Panc1 (cell line): Measurements from ENCODE around the gene SH3GLB1. TPM values are rescaled to one million over a fixed set of nuclear protein-coding genes. Genes with fewer than 3 reads are reported as not detected.

Source experiments
- ATAC-seq: fragments of 200-7000 bp; cut with Tn5 transposase; 2 replicates; pipeline ENCODE4 v1.9.1; 2020; ENCODE audit warnings: mild to moderate bottlenecking, moderate library complexity
- BruUV-seq: library from RNA; stranded (reverse); fragments of 400-500 nt; replicated peaks from 2 replicates; lab custom pipeline; 2021; lab: Mats Ljungman, UMichigan
- CTCF ChIA-PET: fragments of 300-600 bp; sonication (Branson Sonifier 250); formaldehyde crosslinking; loops from one replicate; lab custom pipeline; 2022; ENCODE audit warnings: antibody characterized with exemption; lab: Charles Lee
- POLR2A ChIA-PET: fragments of 300-600 bp; sonication (Branson Sonifier 250); formaldehyde crosslinking; loops from one replicate; lab custom pipeline; 2022; ENCODE audit warnings: antibody characterized with exemption; lab: Charles Lee
- DNase-seq: peaks from one replicate; pipeline ENCODE4 v3.0.0-alpha.2; 2010; ENCODE audit warnings: low read depth, low spot score
- H3K27ac ChIP-seq: 2 replicates; pipeline ENCODE4 v1.5.1; 2011; ENCODE audit warnings: mild to moderate bottlenecking, low read length, inconsistent platforms
- H3K27me3 ChIP-seq: fragments of 200-500 bp; sonication (Bioruptor generic); 2 replicates; pipeline ENCODE4 v1.6.0; 2014; ENCODE audit warnings: low read length, inconsistent platforms; ENCODE audit not compliant: control insufficient read depth, insufficient read depth
- H3K36me3 ChIP-seq: fragments of 200-500 bp; sonication (Bioruptor generic); 2 replicates; pipeline ENCODE4 v1.5.1; 2014; ENCODE audit warnings: inconsistent platforms, mild to moderate bottlenecking, low read length, moderate library complexity; ENCODE audit not compliant: control insufficient read depth, insufficient read depth
- H3K4me1 ChIP-seq: 2 replicates; pipeline ENCODE4 v1.5.1; 2011; ENCODE audit warnings: inconsistent platforms, mild to moderate bottlenecking, low read length, moderate library complexity; ENCODE audit not compliant: control insufficient read depth, insufficient read depth
- H3K4me3 ChIP-seq, 2 experiments: 2 replicates each; pipeline ENCODE4 v1.5.1; 2011 to 2012; ENCODE audit warnings: low read depth in 2 of 2, low read length in 2 of 2, mild to moderate bottlenecking in 2 of 2, inconsistent platforms in 1 of 2, moderate library complexity in 1 of 2
- H3K9me3 ChIP-seq: fragments of 200-500 bp; sonication (Bioruptor generic); 2 replicates; pipeline ENCODE4 v1.5.1; 2014; ENCODE audit warnings: low read depth, mild to moderate bottlenecking, inconsistent platforms, low read length, moderate library complexity; ENCODE audit not compliant: control insufficient read depth, insufficient read depth
- POLR2AphosphoS5 ChIP-seq: IDR thresholded peaks from 2 replicates; pipeline ENCODE4 v1.6.1; 2012; ENCODE audit warnings: mild to moderate bottlenecking, low read depth, low read length, moderate library complexity
- SIN3A ChIP-seq: IDR thresholded peaks from 2 replicates; pipeline ENCODE4 v1.6.1; 2012; ENCODE audit warnings: low read depth, mild to moderate bottlenecking, low read length, moderate library complexity, borderline replicate concordance; ENCODE audit not compliant: insufficient read depth
- TCF7L2 ChIP-seq: IDR thresholded peaks from 2 replicates; pipeline ENCODE4 v1.6.1; 2011; ENCODE audit warnings: mild to moderate bottlenecking, low read depth, low read length, inconsistent platforms
- in situ Hi-C: cut with HindIII; loops from 2 replicates; pipeline ENCODE4 v1.10.0; 2016; ENCODE audit warnings: low sequenced_read_pairs, low pct_unique_long_range_greater_than_20kb
- intact Hi-C: fragments of 100-400 bp; cut with micrococcal nuclease; formaldehyde crosslinking; loops from one replicate; pipeline ENCODE4 v1.10.0; 2022; ENCODE audit not compliant: unreplicated experiment
- total RNA-seq: library from RNA; stranded (reverse); gene quantifications from one replicate; pipeline ENCODE4 v1.2.1, GENCODE V29; 2021; ENCODE audit not compliant: unreplicated experiment
- TF ChIP-seq, protein P1 (sequence below), 2 experiments: IDR thresholded peaks; 2 replicates each; pipeline ENCODE4 v1.6.1; 2011 to 2012; ENCODE audit warnings: low read depth in 2 of 2, control low read depth in 1 of 2, low read length in 1 of 2, mild to moderate bottlenecking in 1 of 2, moderate library complexity in 1 of 2; ENCODE audit not compliant: insufficient read depth in 1 of 2
- TF ChIP-seq, protein P2 (sequence below): fragments of 450-650 bp; IDR thresholded peaks from 2 replicates; pipeline ENCODE4 v1.5.1; 2017; ENCODE audit warnings: mild to moderate bottlenecking

The SH3GLB1 gene
- total RNA-seq, 1 experiment from 2014 or later = 94.3 TPM

DNA sequence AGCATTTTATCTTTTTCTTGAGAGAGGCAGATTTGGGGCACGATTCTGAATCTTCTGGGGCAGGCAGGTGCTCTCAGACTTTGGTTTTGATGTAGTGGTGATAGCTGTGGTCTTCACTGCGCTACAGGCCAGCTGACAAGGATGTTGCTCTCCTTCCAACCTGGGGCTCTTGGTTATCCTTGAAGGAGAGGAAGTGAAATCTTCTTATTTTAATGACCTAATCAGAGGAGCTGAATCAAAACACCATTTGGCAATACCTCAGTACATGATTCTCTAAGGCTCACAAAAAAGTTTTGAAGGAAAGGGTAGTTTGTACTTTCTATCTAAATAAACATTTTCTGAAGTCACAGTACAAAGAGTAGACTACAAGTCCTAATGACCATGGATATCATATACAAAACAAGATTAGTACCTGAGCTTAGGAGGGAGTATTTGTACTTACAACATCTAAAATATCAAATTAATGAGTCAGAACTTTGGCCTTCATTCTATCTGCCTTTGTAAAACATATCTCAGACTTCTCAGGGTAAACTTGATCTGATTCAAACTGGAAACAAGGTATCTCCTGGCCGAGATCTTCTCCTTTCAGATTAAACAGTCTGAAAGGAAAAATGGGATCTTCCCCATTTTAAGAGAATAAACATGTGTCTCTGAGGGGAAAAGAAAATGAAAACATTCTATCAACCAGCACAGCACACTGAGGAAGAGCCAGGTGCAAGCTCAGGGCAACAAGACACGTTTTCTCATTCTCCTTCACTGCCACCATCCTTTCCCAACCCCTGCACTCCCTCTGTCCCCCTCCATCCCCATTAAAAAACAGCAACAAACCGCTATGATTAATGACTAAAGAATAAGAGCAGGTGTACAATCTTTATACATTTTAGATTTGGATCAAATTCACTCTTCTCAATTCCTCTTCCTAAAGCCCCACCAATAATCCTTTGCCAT, 69.2 kb downstream of the SH3GLB1 start:
- intact Hi-C loops = no loop called here

DNA sequence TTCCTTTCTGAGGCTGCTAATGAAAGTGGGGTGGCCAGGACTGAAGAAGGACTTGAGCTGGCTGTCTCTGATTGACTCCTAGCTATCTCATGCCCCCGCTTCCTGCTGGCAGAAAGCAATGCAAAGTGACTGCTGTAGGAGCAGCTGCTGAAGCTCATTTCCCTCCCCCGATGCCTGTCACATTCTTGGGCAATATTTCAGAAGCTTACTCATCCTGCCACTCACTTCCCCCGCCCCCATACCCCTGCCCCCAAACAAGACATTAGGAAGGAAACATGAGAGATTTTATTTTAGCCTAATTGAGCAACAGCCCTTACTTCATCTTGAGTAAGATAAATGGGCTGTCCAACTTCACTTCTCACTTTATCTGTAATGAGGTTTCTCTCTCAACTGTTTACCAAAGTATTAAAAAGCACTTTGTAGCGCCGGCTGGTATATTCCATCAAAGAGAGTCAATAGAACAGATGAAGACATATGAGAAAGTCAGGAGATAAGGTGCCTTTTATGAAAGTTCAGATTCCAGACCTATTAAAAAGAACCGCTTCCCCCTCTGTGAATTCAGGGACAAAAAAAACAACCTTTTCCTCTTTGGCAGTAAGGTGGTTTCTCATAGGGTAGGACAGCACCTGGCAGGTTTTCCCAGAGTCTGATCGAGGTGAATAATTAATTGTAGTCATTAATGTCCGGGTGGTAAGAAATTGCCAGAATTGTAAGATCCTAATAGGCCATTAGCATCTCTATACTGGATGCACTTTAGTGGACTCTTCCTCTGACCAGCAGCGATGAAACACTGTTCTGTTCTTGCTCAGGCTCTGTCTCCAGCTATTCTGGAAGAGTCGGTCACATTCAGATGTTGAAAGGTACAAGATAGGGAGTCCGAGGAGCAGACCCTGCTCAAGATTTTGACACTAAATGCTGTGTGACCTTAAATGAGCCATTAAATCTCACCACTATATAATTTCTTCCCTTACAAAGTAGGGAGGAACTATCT, 70.2 kb downstream of the SH3GLB1 start:
- BruUV-seq = no TSS peak
- Histone ChIP-seq H3K36me3 (no peaks in the 10 kb centered on the region), H3K9me3 (no peaks in the 10 kb centered on the region), H3K27me3 (no peaks in the 10 kb centered on the region), H3K4me1 (peaks cover 5% of the 10 kb centered on the region; the same call in 1 of the 2 replicates), H3K4me3 (no peak overlapping the region), H3K27ac (no peak overlapping the region)
- POLR2A ChIA-PET = no interaction called here
- CTCF ChIA-PET = no interaction called here
- TF ChIP-seq, protein P1, sequence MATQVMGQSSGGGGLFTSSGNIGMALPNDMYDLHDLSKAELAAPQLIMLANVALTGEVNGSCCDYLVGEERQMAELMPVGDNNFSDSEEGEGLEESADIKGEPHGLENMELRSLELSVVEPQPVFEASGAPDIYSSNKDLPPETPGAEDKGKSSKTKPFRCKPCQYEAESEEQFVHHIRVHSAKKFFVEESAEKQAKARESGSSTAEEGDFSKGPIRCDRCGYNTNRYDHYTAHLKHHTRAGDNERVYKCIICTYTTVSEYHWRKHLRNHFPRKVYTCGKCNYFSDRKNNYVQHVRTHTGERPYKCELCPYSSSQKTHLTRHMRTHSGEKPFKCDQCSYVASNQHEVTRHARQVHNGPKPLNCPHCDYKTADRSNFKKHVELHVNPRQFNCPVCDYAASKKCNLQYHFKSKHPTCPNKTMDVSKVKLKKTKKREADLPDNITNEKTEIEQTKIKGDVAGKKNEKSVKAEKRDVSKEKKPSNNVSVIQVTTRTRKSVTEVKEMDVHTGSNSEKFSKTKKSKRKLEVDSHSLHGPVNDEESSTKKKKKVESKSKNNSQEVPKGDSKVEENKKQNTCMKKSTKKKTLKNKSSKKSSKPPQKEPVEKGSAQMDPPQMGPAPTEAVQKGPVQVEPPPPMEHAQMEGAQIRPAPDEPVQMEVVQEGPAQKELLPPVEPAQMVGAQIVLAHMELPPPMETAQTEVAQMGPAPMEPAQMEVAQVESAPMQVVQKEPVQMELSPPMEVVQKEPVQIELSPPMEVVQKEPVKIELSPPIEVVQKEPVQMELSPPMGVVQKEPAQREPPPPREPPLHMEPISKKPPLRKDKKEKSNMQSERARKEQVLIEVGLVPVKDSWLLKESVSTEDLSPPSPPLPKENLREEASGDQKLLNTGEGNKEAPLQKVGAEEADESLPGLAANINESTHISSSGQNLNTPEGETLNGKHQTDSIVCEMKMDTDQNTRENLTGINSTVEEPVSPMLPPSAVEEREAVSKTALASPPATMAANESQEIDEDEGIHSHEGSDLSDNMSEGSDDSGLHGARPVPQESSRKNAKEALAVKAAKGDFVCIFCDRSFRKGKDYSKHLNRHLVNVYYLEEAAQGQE (IDR thresholded peaks at IDR 0.05; ENCODE audit: insufficient read depth in 1 of 2, low read depth in 2 of 2, low read length in 1 of 2) = no peak
- TF ChIP-seq POLR2AphosphoS5 (no peak), SIN3A (no peak), TCF7L2 (no peak)
- TF ChIP-seq, protein P2, sequence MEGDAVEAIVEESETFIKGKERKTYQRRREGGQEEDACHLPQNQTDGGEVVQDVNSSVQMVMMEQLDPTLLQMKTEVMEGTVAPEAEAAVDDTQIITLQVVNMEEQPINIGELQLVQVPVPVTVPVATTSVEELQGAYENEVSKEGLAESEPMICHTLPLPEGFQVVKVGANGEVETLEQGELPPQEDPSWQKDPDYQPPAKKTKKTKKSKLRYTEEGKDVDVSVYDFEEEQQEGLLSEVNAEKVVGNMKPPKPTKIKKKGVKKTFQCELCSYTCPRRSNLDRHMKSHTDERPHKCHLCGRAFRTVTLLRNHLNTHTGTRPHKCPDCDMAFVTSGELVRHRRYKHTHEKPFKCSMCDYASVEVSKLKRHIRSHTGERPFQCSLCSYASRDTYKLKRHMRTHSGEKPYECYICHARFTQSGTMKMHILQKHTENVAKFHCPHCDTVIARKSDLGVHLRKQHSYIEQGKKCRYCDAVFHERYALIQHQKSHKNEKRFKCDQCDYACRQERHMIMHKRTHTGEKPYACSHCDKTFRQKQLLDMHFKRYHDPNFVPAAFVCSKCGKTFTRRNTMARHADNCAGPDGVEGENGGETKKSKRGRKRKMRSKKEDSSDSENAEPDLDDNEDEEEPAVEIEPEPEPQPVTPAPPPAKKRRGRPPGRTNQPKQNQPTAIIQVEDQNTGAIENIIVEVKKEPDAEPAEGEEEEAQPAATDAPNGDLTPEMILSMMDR = no peak
- ATAC-seq (peak; percentile 68), DNase-seq (peak; percentile 48)
- intact Hi-C loops = no loop called here
- in situ Hi-C loops = no loop called here

More for the DNA sequence above, 69.2 kb downstream of the SH3GLB1 start:
- Histone ChIP-seq H3K27ac (no peak overlapping the region), H3K9me3 (no peaks in the 10 kb centered on the region), H3K36me3 (no peaks in the 10 kb centered on the region), H3K27me3 (no peaks in the 10 kb centered on the region), H3K4me1 (peaks cover 5% of the 10 kb centered on the region; the same call in 1 of the 2 replicates), H3K4me3 (no peak overlapping the region)
- ChIA-PET POLR2A (no interaction called here), CTCF (no interaction called here)
- ATAC-seq (no peak), DNase-seq (no peak)
- no peak for TF ChIP-seq POLR2AphosphoS5
- TF ChIP-seq SIN3A = no peak
- TF ChIP-seq, protein P1 (IDR thresholded peaks at IDR 0.05; ENCODE audit: insufficient read depth in 1 of 2, low read depth in 2 of 2, low read length in 1 of 2) = no peak
- no peak for TF ChIP-seq TCF7L2
- TF ChIP-seq, protein P2 = no peak
- in situ Hi-C loops = no loop called here
- BruUV-seq = no TSS peak
